Measurements from ENCODE around the gene HMGN1. TPM values are rescaled to one million over a fixed set of nuclear protein-coding genes. Genes with fewer than 3 reads are reported as not detected.

The HMGN1 gene
- total RNA-seq, 1 experiment from 2014 or later, result 469 TPM

GRCh38 chr21:39359382-39359781 lies 10.5 kb upstream of the HMGN1 start (continued):
- TF ChIP-seq, protein P1, sequence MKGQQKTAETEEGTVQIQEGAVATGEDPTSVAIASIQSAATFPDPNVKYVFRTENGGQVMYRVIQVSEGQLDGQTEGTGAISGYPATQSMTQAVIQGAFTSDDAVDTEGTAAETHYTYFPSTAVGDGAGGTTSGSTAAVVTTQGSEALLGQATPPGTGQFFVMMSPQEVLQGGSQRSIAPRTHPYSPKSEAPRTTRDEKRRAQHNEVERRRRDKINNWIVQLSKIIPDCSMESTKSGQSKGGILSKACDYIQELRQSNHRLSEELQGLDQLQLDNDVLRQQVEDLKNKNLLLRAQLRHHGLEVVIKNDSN (CRISPR knock-in tag; IDR thresholded peaks at IDR 0.05), result no peak

DNA sequence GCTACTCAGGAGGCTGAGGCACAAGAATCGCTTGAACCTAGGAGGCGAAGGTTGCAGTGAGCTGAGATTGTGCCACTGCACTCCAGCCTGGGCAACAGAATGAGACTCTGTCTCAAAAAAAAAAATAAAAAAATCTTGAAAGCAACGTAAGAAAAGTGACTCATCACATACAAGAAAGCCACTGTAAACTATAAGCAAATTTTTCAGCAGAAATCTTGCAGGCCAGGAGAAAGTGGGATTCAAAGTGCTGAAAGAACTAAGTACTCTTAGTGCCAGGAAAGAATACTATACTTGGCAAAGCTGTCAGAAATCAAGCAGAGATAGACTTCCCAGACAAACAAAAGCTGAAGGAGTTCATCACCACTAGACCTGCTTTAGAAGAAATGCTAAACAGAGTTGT lies 4.4 kb upstream of the HMGN1 start:
- H3K27me3 Mint-ChIP-seq (ENCODE audit: low read depth), result no peaks in the 10 kb centered on the region
- peaks cover 17% of the 10 kb centered on the region for H3K4me1 Mint-ChIP-seq
- ChIA-PET POLR2A (no interaction called here), CTCF (no interaction called here)
- no peaks in the 10 kb centered on the region for H3K36me3 Mint-ChIP-seq
- no peak overlapping the region for H3K4me3 Mint-ChIP-seq
- TF ChIP-seq, protein P2, sequence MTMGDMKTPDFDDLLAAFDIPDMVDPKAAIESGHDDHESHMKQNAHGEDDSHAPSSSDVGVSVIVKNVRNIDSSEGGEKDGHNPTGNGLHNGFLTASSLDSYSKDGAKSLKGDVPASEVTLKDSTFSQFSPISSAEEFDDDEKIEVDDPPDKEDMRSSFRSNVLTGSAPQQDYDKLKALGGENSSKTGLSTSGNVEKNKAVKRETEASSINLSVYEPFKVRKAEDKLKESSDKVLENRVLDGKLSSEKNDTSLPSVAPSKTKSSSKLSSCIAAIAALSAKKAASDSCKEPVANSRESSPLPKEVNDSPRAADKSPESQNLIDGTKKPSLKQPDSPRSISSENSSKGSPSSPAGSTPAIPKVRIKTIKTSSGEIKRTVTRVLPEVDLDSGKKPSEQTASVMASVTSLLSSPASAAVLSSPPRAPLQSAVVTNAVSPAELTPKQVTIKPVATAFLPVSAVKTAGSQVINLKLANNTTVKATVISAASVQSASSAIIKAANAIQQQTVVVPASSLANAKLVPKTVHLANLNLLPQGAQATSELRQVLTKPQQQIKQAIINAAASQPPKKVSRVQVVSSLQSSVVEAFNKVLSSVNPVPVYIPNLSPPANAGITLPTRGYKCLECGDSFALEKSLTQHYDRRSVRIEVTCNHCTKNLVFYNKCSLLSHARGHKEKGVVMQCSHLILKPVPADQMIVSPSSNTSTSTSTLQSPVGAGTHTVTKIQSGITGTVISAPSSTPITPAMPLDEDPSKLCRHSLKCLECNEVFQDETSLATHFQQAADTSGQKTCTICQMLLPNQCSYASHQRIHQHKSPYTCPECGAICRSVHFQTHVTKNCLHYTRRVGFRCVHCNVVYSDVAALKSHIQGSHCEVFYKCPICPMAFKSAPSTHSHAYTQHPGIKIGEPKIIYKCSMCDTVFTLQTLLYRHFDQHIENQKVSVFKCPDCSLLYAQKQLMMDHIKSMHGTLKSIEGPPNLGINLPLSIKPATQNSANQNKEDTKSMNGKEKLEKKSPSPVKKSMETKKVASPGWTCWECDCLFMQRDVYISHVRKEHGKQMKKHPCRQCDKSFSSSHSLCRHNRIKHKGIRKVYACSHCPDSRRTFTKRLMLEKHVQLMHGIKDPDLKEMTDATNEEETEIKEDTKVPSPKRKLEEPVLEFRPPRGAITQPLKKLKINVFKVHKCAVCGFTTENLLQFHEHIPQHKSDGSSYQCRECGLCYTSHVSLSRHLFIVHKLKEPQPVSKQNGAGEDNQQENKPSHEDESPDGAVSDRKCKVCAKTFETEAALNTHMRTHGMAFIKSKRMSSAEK (CRISPR knock-in tag; IDR thresholded peaks at IDR 0.05; ENCODE audit: borderline replicate concordance), result no peak
- TF ChIP-seq ZNF138 (CRISPR knock-in tag; conservative IDR thresholded peaks at IDR 0.05) (no peak), GRHL2 (CRISPR knock-in tag; IDR thresholded peaks at IDR 0.05; ENCODE audit: insufficient replicate concordance, severe bottlenecking) (no peak), SP1 (CRISPR knock-in tag; conservative IDR thresholded peaks at IDR 0.05) (no peak), ATF2 (CRISPR knock-in tag; IDR thresholded peaks at IDR 0.05; ENCODE audit: borderline replicate concordance, low read depth) (no peak), IRF1 (CRISPR knock-in tag; IDR thresholded peaks at IDR 0.05) (no peak)
- DNase-seq (ENCODE audit: low spot score) (no peak), ATAC-seq (no peak)
- H3K9me3 Mint-ChIP-seq, result peaks cover 7% of the 10 kb centered on the region; the same call in 1 of the 2 replicates
- H3K27ac Mint-ChIP-seq, result no peak overlapping the region

DNA sequence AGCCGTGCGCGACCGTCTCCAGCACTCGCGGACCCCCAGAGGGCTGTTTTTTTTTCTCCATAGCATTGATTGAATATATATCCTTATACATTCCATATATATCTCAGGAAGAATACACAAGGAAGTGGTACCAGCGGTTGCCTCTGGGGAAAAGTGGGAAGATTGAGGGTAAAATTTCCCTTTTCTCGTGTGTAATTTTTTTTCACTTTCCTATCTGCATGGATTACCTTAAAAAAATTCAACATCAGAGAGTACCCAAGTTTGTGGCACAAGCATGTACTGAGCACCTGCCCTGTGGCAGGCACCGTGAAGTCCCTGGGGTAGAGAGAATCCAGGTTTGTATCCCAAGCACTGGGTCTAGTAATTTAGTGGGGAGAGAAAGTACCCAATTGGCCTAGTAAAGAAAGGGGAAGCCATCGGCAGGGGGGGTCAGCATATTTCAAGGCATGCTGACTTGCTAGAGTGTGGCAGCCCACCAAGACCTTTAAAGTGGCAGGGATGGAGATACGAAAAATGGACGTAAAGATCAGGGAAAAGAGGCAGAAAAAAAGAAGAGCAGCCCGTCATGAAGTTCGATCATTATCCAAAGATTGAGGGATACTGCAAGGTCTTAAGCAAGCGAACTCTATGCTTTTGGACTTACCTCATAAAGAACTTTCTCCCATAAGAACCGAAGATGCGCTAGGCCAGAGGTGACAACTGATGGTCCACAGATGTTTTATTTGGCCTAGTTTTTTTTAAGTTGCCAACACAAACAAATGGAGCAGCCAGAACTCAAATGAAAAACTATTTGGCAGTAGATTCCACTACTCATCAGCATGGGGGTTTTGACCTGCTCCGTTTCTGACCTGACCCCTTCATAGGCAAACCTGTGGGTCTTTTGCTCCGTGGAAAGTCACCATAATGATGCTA lies 1.5 kb upstream of the HMGN1 start:
- peak overlapping the region; percentile 99 for H3K27ac Mint-ChIP-seq
- DNase-seq (ENCODE audit: low spot score), result no peak
- CTCF ChIA-PET, result no interaction called here
- peak overlapping the region; percentile 94 for H3K4me3 Mint-ChIP-seq
- POLR2A ChIA-PET, result interaction anchor here (0.7 to 2.6 kb wide), 3 partner anchors 30 to 46 kb away, joined by 10 to 17 read pairs (median 16); a partner anchor contains a TSS
- peaks cover 39% of the 10 kb centered on the region for H3K4me1 Mint-ChIP-seq
- H3K27me3 Mint-ChIP-seq (ENCODE audit: low read depth), result no peaks in the 10 kb centered on the region
- no peak for ATAC-seq
- H3K9me3 Mint-ChIP-seq, result peaks cover 7% of the 10 kb centered on the region; the same call in 1 of the 2 replicates
- H3K36me3 Mint-ChIP-seq, result peaks cover 24% of the 10 kb centered on the region
- no peak for TF ChIP-seq ELF4 (CRISPR knock-in tag; IDR thresholded peaks at IDR 0.05; ENCODE audit: low read depth)
- TF ChIP-seq NFATC4 (CRISPR knock-in tag; IDR thresholded peaks at IDR 0.05), result no peak
- TF ChIP-seq MXD4 (CRISPR knock-in tag; IDR thresholded peaks at IDR 0.05; ENCODE audit: borderline replicate concordance), result no peak
- TF ChIP-seq OVOL2 (CRISPR knock-in tag; IDR thresholded peaks at IDR 0.05; ENCODE audit: borderline replicate concordance), result no peak
- TF ChIP-seq CREB1 (CRISPR knock-in tag; IDR thresholded peaks at IDR 0.05), result no peak
- TF ChIP-seq, protein P3, sequence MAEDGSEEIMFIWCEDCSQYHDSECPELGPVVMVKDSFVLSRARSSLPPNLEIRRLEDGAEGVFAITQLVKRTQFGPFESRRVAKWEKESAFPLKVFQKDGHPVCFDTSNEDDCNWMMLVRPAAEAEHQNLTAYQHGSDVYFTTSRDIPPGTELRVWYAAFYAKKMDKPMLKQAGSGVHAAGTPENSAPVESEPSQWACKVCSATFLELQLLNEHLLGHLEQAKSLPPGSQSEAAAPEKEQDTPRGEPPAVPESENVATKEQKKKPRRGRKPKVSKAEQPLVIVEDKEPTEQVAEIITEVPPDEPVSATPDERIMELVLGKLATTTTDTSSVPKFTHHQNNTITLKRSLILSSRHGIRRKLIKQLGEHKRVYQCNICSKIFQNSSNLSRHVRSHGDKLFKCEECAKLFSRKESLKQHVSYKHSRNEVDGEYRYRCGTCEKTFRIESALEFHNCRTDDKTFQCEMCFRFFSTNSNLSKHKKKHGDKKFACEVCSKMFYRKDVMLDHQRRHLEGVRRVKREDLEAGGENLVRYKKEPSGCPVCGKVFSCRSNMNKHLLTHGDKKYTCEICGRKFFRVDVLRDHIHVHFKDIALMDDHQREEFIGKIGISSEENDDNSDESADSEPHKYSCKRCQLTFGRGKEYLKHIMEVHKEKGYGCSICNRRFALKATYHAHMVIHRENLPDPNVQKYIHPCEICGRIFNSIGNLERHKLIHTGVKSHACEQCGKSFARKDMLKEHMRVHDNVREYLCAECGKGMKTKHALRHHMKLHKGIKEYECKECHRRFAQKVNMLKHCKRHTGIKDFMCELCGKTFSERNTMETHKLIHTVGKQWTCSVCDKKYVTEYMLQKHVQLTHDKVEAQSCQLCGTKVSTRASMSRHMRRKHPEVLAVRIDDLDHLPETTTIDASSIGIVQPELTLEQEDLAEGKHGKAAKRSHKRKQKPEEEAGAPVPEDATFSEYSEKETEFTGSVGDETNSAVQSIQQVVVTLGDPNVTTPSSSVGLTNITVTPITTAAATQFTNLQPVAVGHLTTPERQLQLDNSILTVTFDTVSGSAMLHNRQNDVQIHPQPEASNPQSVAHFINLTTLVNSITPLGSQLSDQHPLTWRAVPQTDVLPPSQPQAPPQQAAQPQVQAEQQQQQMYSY (CRISPR knock-in tag; IDR thresholded peaks at IDR 0.05), result no peak
- TF ChIP-seq PRRX2 (CRISPR knock-in tag; IDR thresholded peaks at IDR 0.05), result no peak
- no peak for TF ChIP-seq HMGA2 (CRISPR knock-in tag; IDR thresholded peaks at IDR 0.05)
- no peak for TF ChIP-seq ARID4B (CRISPR knock-in tag; IDR thresholded peaks at IDR 0.05; ENCODE audit: borderline replicate concordance)
- no peak for TF ChIP-seq ZNF138 (CRISPR knock-in tag; conservative IDR thresholded peaks at IDR 0.05)
